HUES6 (cell line): ENCODE results near the gene GJD4.
A peak's percentile ranks its signal among the peaks of the same experiment; 100 is the strongest.

Source experiments
- H3K27ac ChIP-seq: 2 replicates; pipeline ENCODE4 v1.7.0; 2013; ENCODE audit warnings: low read depth, mild to moderate bottlenecking, low read length, inconsistent platforms
- H3K27me3 ChIP-seq: 2 replicates; pipeline ENCODE4 v1.6.1; 2013; ENCODE audit warnings: low read length; ENCODE audit not compliant: control insufficient read depth, insufficient read depth
- H3K36me3 ChIP-seq: 2 replicates; pipeline ENCODE4 v1.6.1; 2013; ENCODE audit warnings: low read length; ENCODE audit not compliant: control insufficient read depth, insufficient read depth
- H3K4me1 ChIP-seq: 2 replicates; pipeline ENCODE4 v1.6.1; 2013; ENCODE audit warnings: low read length; ENCODE audit not compliant: control insufficient read depth, insufficient read depth
- H3K4me3 ChIP-seq: 2 replicates; pipeline ENCODE4 v1.5.1; 2013; ENCODE audit warnings: low read depth, low read length
- H3K9ac ChIP-seq: one replicate; pipeline ENCODE4 v1.6.1; 2013; ENCODE audit warnings: mild to moderate bottlenecking, low read length
- H3K9me3 ChIP-seq: 2 replicates; pipeline ENCODE4 v1.6.1; 2013; ENCODE audit warnings: low read depth, low read length; ENCODE audit not compliant: control insufficient read depth, insufficient read depth

GJD4 gene

DNA sequence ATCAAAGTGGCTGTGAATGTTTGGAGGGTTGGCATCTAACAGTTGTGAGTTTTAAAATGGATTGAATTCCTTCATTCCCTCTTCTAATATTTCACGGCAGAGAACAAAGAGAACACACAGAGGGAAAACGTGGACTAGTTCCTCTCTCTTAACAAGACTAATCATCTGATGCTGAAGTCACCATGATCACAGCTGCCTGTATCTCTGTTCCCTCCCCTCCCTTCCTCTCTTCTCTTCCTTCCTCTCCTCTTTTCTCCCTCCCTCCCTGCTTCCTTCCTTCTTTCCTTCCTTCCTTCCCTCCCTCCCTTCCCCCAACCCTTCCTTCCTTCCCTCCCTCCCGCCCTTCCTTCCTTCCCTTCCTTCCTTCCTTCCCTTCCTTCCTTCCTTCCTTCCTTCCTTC, 10.0 kb upstream of the GJD4 start:
- peaks cover 23% of the 10 kb centered on the region for H3K4me1 ChIP-seq
- H3K4me3 ChIP-seq = no peak overlapping the region
- no peak overlapping the region for H3K9ac ChIP-seq
- H3K27ac ChIP-seq = peak overlapping the region; percentile 7; the same call in 1 of the 2 replicates
- no peaks in the 10 kb centered on the region for H3K27me3 ChIP-seq
- H3K9me3 ChIP-seq = peaks cover 18% of the 10 kb centered on the region; the same call in 1 of the 2 replicates
- no peaks in the 10 kb centered on the region for H3K36me3 ChIP-seq

- H3K27me3 ChIP-seq = no peaks in the 10 kb centered on the region
- peaks cover 19% of the 10 kb centered on the region for H3K4me1 ChIP-seq
- H3K36me3 ChIP-seq = no peaks in the 10 kb centered on the region
These were observed 6.8 kb upstream of the GJD4 start for GRCh38 chr10:35598379-35598778.

DNA sequence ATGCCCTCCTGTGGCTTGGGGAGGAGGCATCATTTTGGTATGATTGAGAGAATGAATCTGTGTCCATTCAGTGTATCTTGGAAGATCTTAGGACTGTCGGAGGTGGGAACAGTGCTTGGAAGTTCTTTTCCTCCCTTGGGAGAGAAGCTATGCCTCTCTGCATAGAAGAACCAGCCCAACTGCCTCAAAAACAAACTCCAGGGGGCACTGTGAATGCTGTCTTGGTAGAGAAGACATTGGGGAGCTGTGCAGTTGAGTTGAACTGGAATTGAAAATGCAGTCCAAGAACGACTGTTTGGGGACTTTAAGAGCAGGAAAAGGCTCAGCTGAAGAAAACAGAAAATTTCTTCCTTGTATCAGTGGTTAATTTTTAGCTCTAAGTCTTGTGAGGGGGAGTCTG, 4.9 kb upstream of the GJD4 start:
- H3K4me1 ChIP-seq = peaks cover 2% of the 10 kb centered on the region; the same call in 1 of the 2 replicates
- H3K27ac ChIP-seq = no peak overlapping the region
- H3K9me3 ChIP-seq = no peaks in the 10 kb centered on the region
- H3K4me3 ChIP-seq = no peak overlapping the region
- no peaks in the 10 kb centered on the region for H3K36me3 ChIP-seq
- no peaks in the 10 kb centered on the region for H3K27me3 ChIP-seq
- H3K9ac ChIP-seq = no peak overlapping the region

More at GRCh38 chr10:35598379-35598778, 6.8 kb upstream of the GJD4 start:
- Histone ChIP-seq H3K27ac (no peak overlapping the region), H3K9me3 (no peaks in the 10 kb centered on the region), H3K4me3 (no peak overlapping the region), H3K9ac (no peak overlapping the region)

- Histone ChIP-seq H3K9ac (no peak overlapping the region), H3K27ac (no peak overlapping the region), H3K27me3 (peaks cover 15% of the 10 kb centered on the region; the same call in 1 of the 2 replicates), H3K9me3 (peaks cover 10% of the 10 kb centered on the region), H3K4me1 (no peaks in the 10 kb centered on the region), H3K4me3 (no peak overlapping the region), H3K36me3 (no peaks in the 10 kb centered on the region)
These were observed 1.3 kb downstream of the GJD4 start for GRCh38 chr10:35606430-35606829.

GRCh38 chr10:35607475-35608327, 2.6 kb downstream of the GJD4 start:
- Histone ChIP-seq H3K27me3 (peaks cover 15% of the 10 kb centered on the region; the same call in 1 of the 2 replicates), H3K9me3 (peaks cover 10% of the 10 kb centered on the region), H3K9ac (no peak overlapping the region), H3K36me3 (no peaks in the 10 kb centered on the region), H3K4me3 (peak overlapping the region; percentile 16; the same call in 1 of the 2 replicates), H3K27ac (no peak overlapping the region), H3K4me1 (no peaks in the 10 kb centered on the region; the same call in 1 of the 2 replicates)

DNA sequence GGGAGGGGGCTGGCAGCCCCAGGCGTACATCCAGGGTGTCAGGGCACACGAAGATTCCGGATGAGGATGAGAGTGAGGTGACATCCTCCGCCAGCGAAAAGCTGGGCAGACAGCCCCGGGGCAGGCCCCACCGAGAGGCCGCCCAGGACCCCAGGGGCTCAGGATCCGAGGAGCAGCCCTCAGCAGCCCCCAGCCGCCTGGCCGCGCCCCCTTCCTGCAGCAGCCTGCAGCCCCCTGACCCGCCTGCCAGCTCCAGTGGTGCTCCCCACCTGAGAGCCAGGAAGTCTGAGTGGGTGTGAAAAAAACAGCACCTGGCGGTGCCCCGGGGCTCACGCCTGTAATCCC, 3.2 kb downstream of the GJD4 start:
- no peak overlapping the region for H3K9ac ChIP-seq
- H3K36me3 ChIP-seq = no peaks in the 10 kb centered on the region
- H3K27ac ChIP-seq = no peak overlapping the region
- no peaks in the 10 kb centered on the region; the same call in 1 of the 2 replicates for H3K4me1 ChIP-seq
- H3K4me3 ChIP-seq = no peak overlapping the region; the same call in 1 of the 2 replicates
- peaks cover 15% of the 10 kb centered on the region; the same call in 1 of the 2 replicates for H3K27me3 ChIP-seq
- peaks cover 10% of the 10 kb centered on the region for H3K9me3 ChIP-seq

- no peaks in the 10 kb centered on the region; the same call in 1 of the 2 replicates for H3K4me1 ChIP-seq
- H3K9me3 ChIP-seq = peaks cover 10% of the 10 kb centered on the region
- no peak overlapping the region for H3K27ac ChIP-seq
- no peak overlapping the region for H3K9ac ChIP-seq
- H3K36me3 ChIP-seq = no peaks in the 10 kb centered on the region
- H3K27me3 ChIP-seq = peaks cover 15% of the 10 kb centered on the region; the same call in 1 of the 2 replicates
- no peak overlapping the region for H3K4me3 ChIP-seq
These were observed 6.6 kb downstream of the GJD4 start for GRCh38 chr10:35611750-35612149.

DNA sequence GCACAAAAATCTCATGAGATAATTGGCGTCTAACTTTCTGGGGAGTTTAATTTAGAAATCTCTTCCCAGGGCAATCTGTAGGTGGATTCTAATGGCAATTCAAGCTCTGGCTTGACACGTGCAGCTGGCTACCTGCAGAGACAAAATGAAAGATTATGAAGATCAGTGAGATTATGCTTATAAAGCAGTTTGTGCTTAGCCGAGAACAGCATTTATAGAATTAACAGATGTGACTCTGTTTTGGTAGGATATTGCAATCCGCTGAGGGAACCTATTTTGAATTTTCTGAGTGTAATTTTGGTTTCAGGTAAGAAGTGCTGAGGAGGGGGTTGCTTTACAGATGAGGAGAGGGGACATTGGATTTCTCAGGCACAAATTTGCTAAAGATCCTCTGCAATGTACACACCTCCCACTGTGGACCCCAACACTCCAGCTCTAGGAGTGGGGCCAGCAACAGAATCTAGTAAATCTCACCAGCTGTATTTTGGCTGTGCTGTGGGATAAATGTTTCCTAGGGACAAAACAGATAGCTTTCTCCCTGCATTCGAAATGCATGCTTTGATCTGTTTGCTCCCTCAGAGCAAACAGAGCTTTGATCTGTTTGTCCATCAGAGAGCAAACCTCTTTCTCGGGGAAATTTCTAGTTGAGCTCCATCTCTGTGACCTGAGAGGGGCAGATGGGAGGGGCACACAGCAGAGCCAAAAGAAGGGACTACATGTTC, 7.4 kb downstream of the GJD4 start:
- no peaks in the 10 kb centered on the region; the same call in 1 of the 2 replicates for H3K4me1 ChIP-seq
- peaks cover 8% of the 10 kb centered on the region; the same call in 1 of the 2 replicates for H3K27me3 ChIP-seq
- no peaks in the 10 kb centered on the region for H3K36me3 ChIP-seq
- peaks cover 10% of the 10 kb centered on the region for H3K9me3 ChIP-seq
- H3K4me3 ChIP-seq = no peak overlapping the region
- H3K27ac ChIP-seq = no peak overlapping the region
- H3K9ac ChIP-seq = no peak overlapping the region

DNA sequence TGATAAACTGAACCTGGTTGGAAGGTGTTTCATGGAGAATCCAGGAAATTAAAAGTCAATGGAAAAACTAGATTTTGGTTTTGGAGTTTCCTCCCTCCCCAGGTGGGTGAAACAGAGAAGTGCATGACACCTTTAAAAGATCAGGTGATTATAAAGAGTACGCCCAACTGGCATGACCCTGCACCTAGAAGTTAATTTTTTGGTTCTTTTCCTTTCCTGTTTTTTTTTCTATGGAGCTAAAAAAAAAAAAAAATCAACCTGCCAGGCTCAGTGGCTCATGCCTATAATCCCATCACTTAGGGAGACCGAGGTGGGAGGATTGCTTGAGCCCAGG, 7.9 kb downstream of the GJD4 start:
- H3K27ac ChIP-seq = no peak overlapping the region
- H3K9me3 ChIP-seq = peaks cover 10% of the 10 kb centered on the region
- H3K36me3 ChIP-seq = no peaks in the 10 kb centered on the region
- no peak overlapping the region for H3K9ac ChIP-seq
- no peak overlapping the region for H3K4me3 ChIP-seq
- peaks cover 3% of the 10 kb centered on the region; the same call in 1 of the 2 replicates for H3K27me3 ChIP-seq
- no peaks in the 10 kb centered on the region; the same call in 1 of the 2 replicates for H3K4me1 ChIP-seq

- Histone ChIP-seq H3K4me1 (no peaks in the 10 kb centered on the region; the same call in 1 of the 2 replicates), H3K4me3 (no peak overlapping the region), H3K9ac (no peak overlapping the region), H3K27me3 (no peaks in the 10 kb centered on the region), H3K27ac (no peak overlapping the region), H3K9me3 (peaks cover 10% of the 10 kb centered on the region), H3K36me3 (no peaks in the 10 kb centered on the region)
These were observed 8.6 kb downstream of the GJD4 start for GRCh38 chr10:35613597-35614226.
